WTC11 (cell line): ENCODE data around the gene IRX4.

Experiments
- E2F4 ChIP-seq: sonication (generic); formaldehyde crosslinking; IDR thresholded peaks from 2 replicates; pipeline ENCODE4 v1.8.1; 2022; ENCODE audit warnings: low read depth, mild to moderate bottlenecking, moderate library complexity, missing genetic modification reagents, borderline replicate concordance
- SP1 ChIP-seq: sonication (generic); formaldehyde crosslinking; conservative IDR thresholded peaks from 2 replicates; pipeline ENCODE4 v1.8.1; 2022; ENCODE audit warnings: missing genetic modification reagents
- ZNF232 ChIP-seq: sonication (generic); formaldehyde crosslinking; IDR thresholded peaks from 2 replicates; pipeline ENCODE4 v1.8.0; 2022; ENCODE audit warnings: mild to moderate bottlenecking, missing genetic modification reagents
- ZNF416 ChIP-seq: fragments of 250-450 bp; sonication (Bioruptor Pico); IDR thresholded peaks from 2 replicates; pipeline ENCODE4 v1.9.0; 2021; ENCODE audit warnings: mild to moderate bottlenecking, inconsistent platforms

- TF ChIP-seq ZNF232 (CRISPR knock-in tag) (no peak), SP1 (CRISPR knock-in tag) (no peak), ZNF416 (no peak), E2F4 (CRISPR knock-in tag) (no peak)
Measured at GRCh38 chr5:1918488-1919208, 35.9 kb upstream of the IRX4 start.
